ENCODE data around the gene RADIL. TPM values are rescaled to one million over a fixed set of nuclear protein-coding genes. Genes with fewer than 3 reads are reported as not detected.

Gene RADIL
- total RNA-seq, 1 experiment from 2014 or later, result not detected

- Mint-ChIP-seq H3K27me3 (ENCODE audit: insufficient read depth, unreplicated experiment) (no peaks in the 10 kb centered on the region), H3K27ac (ENCODE audit: low read depth, unreplicated experiment) (no peak overlapping the region), H3K4me3 (ENCODE audit: unreplicated experiment) (no peak overlapping the region), H3K4me1 (ENCODE audit: insufficient read depth, unreplicated experiment) (no peaks in the 10 kb centered on the region), H3K36me3 (ENCODE audit: insufficient read depth, unreplicated experiment) (no peaks in the 10 kb centered on the region), H3K9me3 (ENCODE audit: unreplicated experiment) (peaks cover 10% of the 10 kb centered on the region)
- CTCF ChIA-PET, result interaction anchor here (1.2 kb wide), 1 partner anchor 15 kb away, joined by 4 read pairs; no protein-coding TSS in a partner anchor
- no peak for TF ChIP-seq CTCF (IDR thresholded peaks at IDR 0.05; ENCODE audit: unreplicated experiment)
- intact Hi-C loops (cut with micrococcal nuclease), result no loop called here
- POLR2A ChIA-PET, result interaction anchor here (1.6 kb wide), 1 partner anchor 41 kb away, joined by 5 read pairs; the partner anchor contains the start of gene AP5Z1
- DNase-seq (ENCODE audit: unreplicated experiment), result no peak
- BruUV-seq (replicated peaks), result no TSS peak
Observed at GRCh38 chr7:4815609-4816418, 67.7 kb downstream of the RADIL start.

GRCh38 chr7:4815121-4815520, 68.4 kb downstream of the RADIL start:
- no peaks in the 10 kb centered on the region for H3K36me3 Mint-ChIP-seq (ENCODE audit: insufficient read depth, unreplicated experiment)
- intact Hi-C loops (cut with micrococcal nuclease), result no loop called here
- no peaks in the 10 kb centered on the region for H3K27me3 Mint-ChIP-seq (ENCODE audit: insufficient read depth, unreplicated experiment)
- no TSS peak for BruUV-seq (replicated peaks)
- no peak for DNase-seq (ENCODE audit: unreplicated experiment)
- H3K9me3 Mint-ChIP-seq (ENCODE audit: unreplicated experiment), result peaks cover 10% of the 10 kb centered on the region
- no peak for TF ChIP-seq CTCF (IDR thresholded peaks at IDR 0.05; ENCODE audit: unreplicated experiment)
- H3K4me1 Mint-ChIP-seq (ENCODE audit: insufficient read depth, unreplicated experiment), result no peaks in the 10 kb centered on the region
- ChIA-PET CTCF (interaction anchor here (0.6 to 1.2 kb wide), 2 partner anchors 15 to 206 kb away, joined by 4 read pairs; no protein-coding TSS in a partner anchor), POLR2A (no interaction called here)
- H3K4me3 Mint-ChIP-seq (ENCODE audit: unreplicated experiment), result no peak overlapping the region
- no peak overlapping the region for H3K27ac Mint-ChIP-seq (ENCODE audit: low read depth, unreplicated experiment)

- no peaks in the 10 kb centered on the region for H3K4me1 Mint-ChIP-seq (ENCODE audit: insufficient read depth, unreplicated experiment)
- H3K36me3 Mint-ChIP-seq (ENCODE audit: insufficient read depth, unreplicated experiment), result no peaks in the 10 kb centered on the region
- no peak for TF ChIP-seq CTCF (IDR thresholded peaks at IDR 0.05; ENCODE audit: unreplicated experiment)
- H3K27me3 Mint-ChIP-seq (ENCODE audit: insufficient read depth, unreplicated experiment), result no peaks in the 10 kb centered on the region
- DNase-seq (ENCODE audit: unreplicated experiment), result no peak
- intact Hi-C loops (cut with micrococcal nuclease), result no loop called here
- POLR2A ChIA-PET, result no interaction called here
- no peak overlapping the region for H3K27ac Mint-ChIP-seq (ENCODE audit: low read depth, unreplicated experiment)
- no TSS peak for BruUV-seq (replicated peaks)
- H3K9me3 Mint-ChIP-seq (ENCODE audit: unreplicated experiment), result peaks cover 10% of the 10 kb centered on the region
- no peak overlapping the region for H3K4me3 Mint-ChIP-seq (ENCODE audit: unreplicated experiment)
- CTCF ChIA-PET, result no interaction called here
Observed at GRCh38 chr7:4814433-4814832, 69.1 kb downstream of the RADIL start.

- ChIA-PET CTCF (no interaction called here), POLR2A (no interaction called here)
- BruUV-seq (replicated peaks), result no TSS peak
- H3K9me3 Mint-ChIP-seq (ENCODE audit: unreplicated experiment), result peaks cover 10% of the 10 kb centered on the region
- DNase-seq (ENCODE audit: unreplicated experiment), result no peak
- H3K27ac Mint-ChIP-seq (ENCODE audit: low read depth, unreplicated experiment), result no peak overlapping the region
- peaks cover 27% of the 10 kb centered on the region for H3K27me3 Mint-ChIP-seq (ENCODE audit: insufficient read depth, unreplicated experiment)
- H3K36me3 Mint-ChIP-seq (ENCODE audit: insufficient read depth, unreplicated experiment), result no peaks in the 10 kb centered on the region
- intact Hi-C loops (cut with micrococcal nuclease), result no loop called here
- TF ChIP-seq CTCF (IDR thresholded peaks at IDR 0.05; ENCODE audit: unreplicated experiment), result no peak
- H3K4me3 Mint-ChIP-seq (ENCODE audit: unreplicated experiment), result no peak overlapping the region
- no peaks in the 10 kb centered on the region for H3K4me1 Mint-ChIP-seq (ENCODE audit: insufficient read depth, unreplicated experiment)
Observed at GRCh38 chr7:4809666-4810065, 73.8 kb downstream of the RADIL start.

All from MCF 10A (cell line).